Prostate gland (tissue), 2 donors: Measurements from ENCODE around the gene SFT2D2.

ENCODE experiments used
- POLR2A ChIP-seq: fragments of 450-650 bp; IDR thresholded peaks from one replicate; pipeline ENCODE4 v1.6.1; 2016; ENCODE audit warnings: antibody characterized with exemption, mild to moderate bottlenecking
- POLR2AphosphoS5 ChIP-seq: sonication (generic); formaldehyde crosslinking; IDR thresholded peaks from one replicate; pipeline ENCODE4 v1.6.1; 2017; ENCODE audit warnings: antibody characterized with exemption
- TF ChIP-seq, protein P1 (sequence below), 4 experiments: fragments of 200-600 bp in 2 of 4; fragments of 450-650 bp in 2 of 4; sonication (generic) in 2 of 4; IDR thresholded peaks; 1 replicate in 3 of 4; 2 replicates in 1 of 4; pipeline ENCODE4 v1.5.1; 2016 to 2019; ENCODE audit warnings: antibody characterized with exemption in 4 of 4, mild to moderate bottlenecking in 2 of 4, moderate library complexity in 2 of 4

DNA sequence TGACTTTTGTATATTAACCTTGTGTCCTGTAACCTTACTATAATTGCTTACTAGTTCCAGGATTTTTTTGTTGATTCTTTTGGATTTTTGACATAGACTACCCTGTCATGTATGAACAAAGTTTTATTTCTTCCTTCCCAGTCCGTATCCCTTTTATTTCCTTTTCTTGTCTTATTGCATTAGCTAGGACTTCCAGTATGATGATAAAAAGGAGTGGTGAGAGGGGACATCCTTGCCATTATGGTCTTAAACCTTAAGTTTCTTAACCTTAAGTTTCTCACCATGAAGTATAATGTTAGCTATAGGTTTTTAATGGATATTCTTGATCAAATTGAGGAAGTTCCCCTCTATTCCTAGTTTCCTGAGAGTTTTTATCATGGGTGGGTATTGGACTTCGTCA is 30.4 kb downstream of the SFT2D2 start:
- TF ChIP-seq, protein P1, sequence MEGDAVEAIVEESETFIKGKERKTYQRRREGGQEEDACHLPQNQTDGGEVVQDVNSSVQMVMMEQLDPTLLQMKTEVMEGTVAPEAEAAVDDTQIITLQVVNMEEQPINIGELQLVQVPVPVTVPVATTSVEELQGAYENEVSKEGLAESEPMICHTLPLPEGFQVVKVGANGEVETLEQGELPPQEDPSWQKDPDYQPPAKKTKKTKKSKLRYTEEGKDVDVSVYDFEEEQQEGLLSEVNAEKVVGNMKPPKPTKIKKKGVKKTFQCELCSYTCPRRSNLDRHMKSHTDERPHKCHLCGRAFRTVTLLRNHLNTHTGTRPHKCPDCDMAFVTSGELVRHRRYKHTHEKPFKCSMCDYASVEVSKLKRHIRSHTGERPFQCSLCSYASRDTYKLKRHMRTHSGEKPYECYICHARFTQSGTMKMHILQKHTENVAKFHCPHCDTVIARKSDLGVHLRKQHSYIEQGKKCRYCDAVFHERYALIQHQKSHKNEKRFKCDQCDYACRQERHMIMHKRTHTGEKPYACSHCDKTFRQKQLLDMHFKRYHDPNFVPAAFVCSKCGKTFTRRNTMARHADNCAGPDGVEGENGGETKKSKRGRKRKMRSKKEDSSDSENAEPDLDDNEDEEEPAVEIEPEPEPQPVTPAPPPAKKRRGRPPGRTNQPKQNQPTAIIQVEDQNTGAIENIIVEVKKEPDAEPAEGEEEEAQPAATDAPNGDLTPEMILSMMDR (IDR thresholded peaks at IDR 0.05): no peak
- no peak for TF ChIP-seq POLR2AphosphoS5
- TF ChIP-seq POLR2A: no peak
